Mucosa of gallbladder (tissue), 1 donor: ENCODE results near the gene PPP1R12A. TPM values are rescaled to one million over a fixed set of nuclear protein-coding genes. Genes with fewer than 3 reads are reported as not detected.
"Not testable (repeated sequence)": the region's sequence is repeated elsewhere in the genome, so short reads cannot be mapped to it uniquely, and the experiment has no call there.

Source experiments
- DNase-seq: peaks from one replicate; pipeline ENCODE4 v3.0.0-alpha.2; 2020; ENCODE audit warnings: low spot score
- total RNA-seq: library from RNA; stranded (reverse); gene quantifications from one replicate; pipeline ENCODE4 v1.2.1, GENCODE V29; 2021
- donor health status: DM: no; HTN: no; CAD: no.

The PPP1R12A gene
- total RNA-seq, 1 donor from 2014 or later: 136 TPM

DNA sequence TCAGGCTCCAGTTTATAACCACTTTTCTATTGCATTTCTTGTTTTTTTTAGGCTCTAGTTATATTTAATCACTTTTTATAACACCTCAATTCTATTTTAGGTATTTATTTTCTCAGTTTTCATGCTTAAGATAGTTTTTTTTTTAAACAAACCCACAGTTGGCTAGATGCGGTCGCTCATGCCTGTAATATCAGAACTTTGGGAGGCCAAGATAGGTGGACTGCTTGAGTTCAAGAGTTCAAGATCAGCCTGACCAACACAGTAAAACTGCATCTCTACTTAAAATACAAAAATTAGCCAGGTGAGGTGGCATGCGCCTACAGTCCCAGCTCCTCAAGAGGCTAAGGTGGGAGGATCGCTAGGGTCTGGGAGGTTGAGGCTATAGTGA, 93.0 kb downstream of the PPP1R12A start:
- no peak for DNase-seq

- DNase-seq: no peak
Measured at GRCh38 chr12:79841248-79841877, 93.5 kb downstream of the PPP1R12A start.

- DNase-seq: no peak
Measured at GRCh38 chr12:79838359-79838758, 96.5 kb downstream of the PPP1R12A start.

DNA sequence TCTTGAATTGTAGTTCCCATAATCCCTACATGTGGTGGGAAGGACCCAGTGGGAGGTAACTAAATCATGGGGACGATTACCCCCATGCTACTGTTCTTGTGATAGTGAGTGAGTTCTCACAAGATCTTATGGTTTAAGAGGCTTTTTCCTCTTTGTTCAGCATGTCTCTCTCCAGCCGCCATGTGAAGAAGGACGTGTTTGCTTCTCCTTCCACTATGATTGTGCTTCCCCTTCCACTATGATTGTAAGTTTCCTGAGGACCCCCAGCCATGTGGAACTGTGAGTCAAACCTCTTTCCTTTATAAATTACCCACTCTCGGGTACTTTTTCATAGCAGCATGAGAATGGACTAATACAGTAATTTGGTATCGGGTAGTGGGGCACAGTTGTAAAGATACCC, 97.3 kb downstream of the PPP1R12A start:
- DNase-seq: no peak

DNA sequence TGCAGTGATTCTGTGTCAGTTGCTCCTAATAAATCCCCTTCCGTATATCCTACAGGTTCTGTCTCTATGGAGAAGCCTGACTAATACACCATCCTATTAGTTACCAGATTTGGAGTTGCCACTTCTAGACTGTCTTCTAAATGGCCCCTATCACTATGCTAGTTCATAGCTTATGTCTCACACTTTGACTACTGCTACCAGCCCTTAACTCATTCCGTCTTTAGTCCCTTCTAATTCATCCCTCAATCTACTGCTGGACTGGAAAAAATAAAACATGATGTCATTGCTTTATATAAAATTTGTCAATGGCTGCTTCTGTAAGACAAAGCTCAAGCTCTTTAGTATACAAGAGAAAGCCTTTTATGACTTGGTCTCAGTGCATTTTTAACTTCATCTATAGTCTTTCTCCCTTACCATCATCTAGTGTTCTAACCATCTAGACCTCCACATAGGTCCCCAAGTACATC, 99.5 kb downstream of the PPP1R12A start:
- DNase-seq: no peak

GRCh38 chr12:79834712-79835376, 100.1 kb downstream of the PPP1R12A start:
- no peak for DNase-seq

DNA sequence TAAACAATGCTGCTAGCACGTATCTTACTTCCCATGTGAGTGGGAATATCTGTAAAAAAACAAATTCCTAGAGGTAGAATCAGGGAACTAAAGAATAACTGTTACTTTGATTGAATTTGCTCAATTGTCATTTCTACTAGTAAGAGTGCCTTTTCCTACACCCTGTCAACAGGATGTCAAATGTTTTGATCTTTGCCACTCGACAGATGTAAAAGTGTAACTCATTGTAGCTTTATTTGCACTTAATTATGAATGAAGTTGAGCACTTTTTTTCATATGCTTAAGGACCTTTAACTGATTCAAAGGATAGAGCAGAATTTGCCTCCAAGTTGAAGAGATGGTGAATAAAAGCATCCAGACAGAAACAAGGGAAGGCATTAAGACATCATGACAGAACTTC, 104.5 kb downstream of the PPP1R12A start:
- DNase-seq: no peak

DNA sequence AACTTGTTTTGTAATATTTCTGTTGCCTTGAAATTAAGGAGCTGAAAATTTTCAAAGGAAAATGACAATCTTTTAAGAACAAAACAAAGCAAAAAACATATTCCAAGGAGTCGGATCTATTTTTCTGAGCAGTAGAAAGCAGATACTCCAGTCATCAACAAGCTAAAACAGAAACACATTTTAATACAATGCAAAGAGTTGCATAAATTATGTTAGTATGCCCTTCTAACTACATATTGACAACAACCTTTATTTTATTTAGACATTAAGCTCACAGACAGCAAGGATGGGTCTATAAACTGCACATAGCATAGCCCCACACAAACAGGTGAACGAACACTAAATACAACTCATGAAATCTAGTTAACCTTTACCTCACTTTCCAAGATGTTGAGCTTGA, 106.0 kb downstream of the PPP1R12A start:
- no peak for DNase-seq

DNA sequence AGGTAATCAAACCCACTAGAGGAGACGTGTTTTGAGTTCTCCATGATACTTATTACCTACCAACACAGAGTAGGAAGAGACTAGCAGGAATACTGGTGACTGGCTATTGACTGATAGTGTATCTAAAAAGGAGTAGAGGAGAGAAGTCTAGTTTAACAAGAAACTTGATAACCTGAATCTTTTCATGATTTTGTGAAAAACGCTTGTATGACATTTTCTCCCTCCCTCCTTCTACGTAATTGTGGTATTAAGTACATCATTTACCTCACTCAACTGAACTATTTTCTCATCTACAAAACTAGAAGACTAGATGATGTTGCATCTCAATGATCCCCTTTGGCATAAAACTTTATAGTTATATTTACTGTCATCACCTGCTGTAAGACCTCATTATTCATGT, 107.4 kb downstream of the PPP1R12A start:
- no peak for DNase-seq

DNA sequence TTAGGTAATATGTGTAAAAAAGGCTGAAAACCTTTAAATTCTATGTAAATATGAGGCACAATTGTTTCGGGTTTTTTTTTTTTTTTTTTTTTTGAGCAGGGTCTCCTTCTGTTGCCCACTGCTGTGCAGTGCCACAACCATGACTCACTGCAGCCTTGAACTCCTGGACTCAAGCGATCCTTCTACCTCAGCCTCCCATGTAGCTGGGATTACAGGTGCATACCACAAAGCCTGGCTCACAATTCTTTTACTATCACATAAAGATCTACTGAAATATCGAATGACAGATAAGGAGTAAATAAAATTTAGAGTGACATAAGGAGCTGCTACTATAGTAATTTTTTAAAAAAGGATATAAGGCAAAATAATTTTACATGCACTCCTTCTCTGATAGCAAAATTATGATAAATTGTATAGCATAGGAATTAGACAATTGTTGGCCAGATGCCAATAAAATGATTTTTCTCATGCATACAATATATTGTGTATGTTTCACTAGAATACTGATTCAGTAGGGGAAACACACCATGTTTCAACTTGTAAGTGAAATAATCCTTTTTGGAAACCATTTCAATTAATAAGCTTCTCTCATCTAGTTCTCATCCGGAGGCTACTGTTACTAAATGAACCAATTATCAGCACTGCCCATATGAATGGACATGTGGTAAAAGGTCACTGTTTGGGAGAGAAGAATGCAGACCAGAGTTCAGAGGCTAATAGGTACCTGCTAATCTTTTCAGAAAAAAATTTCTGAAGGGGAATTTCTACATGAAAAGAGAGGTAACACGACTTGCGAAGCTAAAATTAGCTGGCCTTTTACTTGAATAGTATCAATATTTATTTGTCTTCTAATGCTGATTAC, 108.4 kb downstream of the PPP1R12A start:
- DNase-seq: no peak

DNA sequence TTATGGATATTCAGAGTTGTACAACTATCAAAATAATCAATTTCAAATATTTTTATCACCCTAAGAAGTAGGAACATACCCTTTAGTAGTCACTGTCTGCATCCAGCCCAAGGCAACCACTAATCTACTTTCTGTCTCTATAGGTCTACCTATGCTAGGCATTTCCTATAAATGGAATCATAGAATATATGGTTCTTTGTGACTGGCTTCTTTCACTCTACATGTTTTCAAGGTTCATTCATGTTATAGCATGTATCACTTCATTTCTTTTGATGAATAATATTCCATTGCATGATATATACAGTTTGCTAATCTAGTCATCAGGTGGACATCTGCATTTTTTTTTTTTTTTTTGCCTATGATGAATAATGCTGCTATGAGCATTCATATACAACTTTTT, 112.4 kb downstream of the PPP1R12A start:
- no peak for DNase-seq

DNA sequence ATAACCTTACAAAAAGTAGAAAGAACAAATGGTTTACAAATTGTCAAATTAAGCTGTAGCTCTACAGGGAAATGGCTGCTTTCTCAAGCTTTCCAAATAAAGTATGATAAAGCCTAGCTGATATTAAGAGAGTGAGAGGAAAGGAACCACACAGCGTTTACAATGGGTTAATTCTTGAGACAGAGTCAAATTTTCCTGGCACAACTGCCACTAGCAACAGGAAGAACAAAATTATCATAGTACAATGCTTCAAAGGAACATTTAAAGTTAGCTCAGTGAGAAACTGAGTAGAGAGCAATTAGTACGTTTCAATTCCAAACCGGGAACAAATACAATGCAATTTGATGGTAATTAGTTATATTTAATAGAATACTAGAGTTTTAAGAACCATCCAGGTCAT, 116.0 kb downstream of the PPP1R12A start:
- no peak for DNase-seq

- not testable (repeated sequence) for DNase-seq
Measured at GRCh38 chr12:79784366-79785065, 150.4 kb downstream of the PPP1R12A start.

- no peak for DNase-seq
Measured at GRCh38 chr12:79782172-79782900, 152.6 kb downstream of the PPP1R12A start.

DNA sequence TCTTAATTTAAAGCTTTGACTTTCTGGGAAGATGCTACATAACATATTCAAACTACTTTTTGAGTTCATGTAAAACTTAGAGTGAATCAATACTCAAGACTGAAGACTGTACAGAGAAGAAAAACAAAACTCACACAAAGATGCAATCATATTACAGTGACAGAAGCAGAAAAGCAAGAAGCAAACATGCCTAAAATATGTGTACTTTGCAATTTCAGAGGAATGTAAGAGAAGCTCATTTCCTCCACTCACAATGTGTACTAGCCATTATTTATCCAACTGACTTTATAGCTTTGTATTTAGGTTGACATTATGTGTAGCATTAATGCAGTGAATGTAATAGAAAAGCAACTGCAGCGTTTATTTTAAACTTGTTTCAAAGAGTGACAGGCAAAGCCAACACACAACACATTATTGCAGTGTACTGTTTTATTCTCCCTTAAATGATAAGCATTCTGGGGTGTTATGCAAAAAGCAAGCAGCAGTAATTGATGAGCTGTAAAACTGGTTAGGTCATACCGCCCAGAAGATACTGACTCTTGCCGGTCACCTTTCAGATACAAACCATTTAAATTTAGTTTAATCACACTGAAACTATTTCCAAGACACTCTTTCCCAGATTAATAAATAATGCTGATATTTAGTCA, 156.0 kb downstream of the PPP1R12A start:
- DNase-seq: no peak

- no peak for DNase-seq
Measured at GRCh38 chr12:79776111-79776510, 158.8 kb downstream of the PPP1R12A start.

- no peak for DNase-seq
Measured at GRCh38 chr12:79775355-79776027, 159.4 kb downstream of the PPP1R12A start.

- no peak for DNase-seq
Measured at GRCh38 chr12:79773896-79774295, 161.0 kb downstream of the PPP1R12A start.

GRCh38 chr12:79769860-79770485, 164.9 kb downstream of the PPP1R12A start:
- no peak for DNase-seq
